Neuronal stem cell (in vitro differentiated cells): ENCODE data around the gene SRRM1.

Source experiments
- DNase-seq: peaks from one replicate; pipeline ENCODE4 v3.0.0-alpha.2; 2013; ENCODE audit warnings: low spot score
- H2AFZ ChIP-seq: one replicate; pipeline ENCODE4 v1.6.1; 2013; ENCODE audit warnings: mild to moderate bottlenecking, low read length, inconsistent platforms
- H2AK5ac ChIP-seq: 2 replicates; pipeline ENCODE4 v1.6.1; 2013; ENCODE audit warnings: low read depth, mild to moderate bottlenecking, inconsistent platforms, low read length, moderate library complexity, mixed read lengths
- H2BK120ac ChIP-seq: 2 replicates; pipeline ENCODE4 v1.6.1; 2013; ENCODE audit warnings: low read depth, mild to moderate bottlenecking, inconsistent platforms, low read length, moderate library complexity, mixed read lengths
- H2BK12ac ChIP-seq: one replicate; pipeline ENCODE4 v1.6.1; 2013; ENCODE audit warnings: low read length, inconsistent platforms
- H2BK15ac ChIP-seq: 2 replicates; pipeline ENCODE4 v1.6.1; 2013; ENCODE audit warnings: mild to moderate bottlenecking, low read length, inconsistent platforms, mixed read lengths
- H2BK5ac ChIP-seq: one replicate; pipeline ENCODE4 v1.6.1; 2013; ENCODE audit warnings: inconsistent platforms, mild to moderate bottlenecking, low read length, moderate library complexity
- H3K14ac ChIP-seq: one replicate; pipeline ENCODE4 v1.6.1; 2013; ENCODE audit warnings: low read length, inconsistent platforms
- H3K18ac ChIP-seq: 2 replicates; pipeline ENCODE4 v1.6.1; 2013; ENCODE audit warnings: low read length, inconsistent platforms
- H3K23ac ChIP-seq: 2 replicates; pipeline ENCODE4 v1.6.1; 2013; ENCODE audit warnings: low read depth, mild to moderate bottlenecking, mixed read lengths, low read length, inconsistent platforms; ENCODE audit not compliant: poor library complexity
- H3K27ac ChIP-seq: replicated peaks from 3 replicates; pipeline ENCODE4 v1.5.1; 2013; ENCODE audit warnings: low read length, inconsistent platforms
- H3K27me3 ChIP-seq, 3 experiments: 2 replicates each; pipeline ENCODE4 v1.6.1; 2013; ENCODE audit warnings: low read length in 3 of 3, mild to moderate bottlenecking in 2 of 3, inconsistent platforms in 1 of 3, low read depth in 1 of 3, mixed read lengths in 1 of 3, moderate library complexity in 1 of 3; ENCODE audit not compliant: control insufficient read depth in 3 of 3, insufficient read depth in 3 of 3
- H3K36me3 ChIP-seq, 2 donors: replicated peaks in 1 of 2; 2 replicates each; pipeline ENCODE4 v1.6.1; 2013; ENCODE audit warnings: low read length in 2 of 2; ENCODE audit not compliant: control insufficient read depth in 2 of 2, insufficient read depth in 2 of 2
- H3K4ac ChIP-seq: 2 replicates; pipeline ENCODE4 v1.6.1; 2013; ENCODE audit warnings: inconsistent platforms, mild to moderate bottlenecking, low read length, moderate library complexity
- H3K4me1 ChIP-seq, 2 donors: 1 replicate in 1 of 2; 2 replicates in 1 of 2; pipeline ENCODE4 v1.6.1; 2013; ENCODE audit warnings: low read length in 2 of 2, low read depth in 1 of 2; ENCODE audit not compliant: control insufficient read depth in 2 of 2, insufficient read depth in 1 of 2
- H3K4me2 ChIP-seq: one replicate; pipeline ENCODE4 v1.6.1; 2013; ENCODE audit warnings: mild to moderate bottlenecking, low read length, inconsistent platforms; ENCODE audit not compliant: insufficient read depth, poor library complexity, severe bottlenecking
- H3K4me3 ChIP-seq, 2 donors: 2 replicates each; pipeline ENCODE4 v1.5.1; 2013; ENCODE audit warnings: low read length in 2 of 2, mild to moderate bottlenecking in 2 of 2, inconsistent platforms in 1 of 2, moderate library complexity in 1 of 2
- H3K79me1 ChIP-seq: one replicate; pipeline ENCODE4 v1.6.1; 2013; ENCODE audit warnings: low read depth, mild to moderate bottlenecking, inconsistent platforms, low read length, moderate library complexity
- H3K9ac ChIP-seq: one replicate; pipeline ENCODE4 v1.6.1; 2013; ENCODE audit warnings: mild to moderate bottlenecking, low read depth, low read length, inconsistent platforms; ENCODE audit not compliant: poor library complexity
- H3K9me3 ChIP-seq, 2 donors: replicated peaks in 1 of 2; 2 replicates each; pipeline versions ENCODE3 to v1.6.1; 2013; ENCODE audit warnings: low read length in 2 of 2, mild to moderate bottlenecking in 2 of 2, inconsistent platforms in 1 of 2, low read depth in 1 of 2, mixed read lengths in 1 of 2, moderate library complexity in 1 of 2; ENCODE audit not compliant: control insufficient read depth in 2 of 2, insufficient read depth in 1 of 2
- H4K8ac ChIP-seq: one replicate; pipeline ENCODE4 v1.6.1; 2013; ENCODE audit warnings: low read depth, mild to moderate bottlenecking, inconsistent platforms, low read length, moderate library complexity
- H4K91ac ChIP-seq: one replicate; pipeline ENCODE4 v1.6.1; 2013; ENCODE audit warnings: low read length, low read depth, mild to moderate bottlenecking, inconsistent platforms; ENCODE audit not compliant: poor library complexity
- WGBS, 2 donors: extraction: QIAGEN DNeasy Blood & Tissue Kit; methylation state at CpG; one replicate each; pipeline ENCODE4 v1.1.7; 2013; ENCODE audit warnings: missing lambda C conversion rate in 2 of 2, mixed read lengths in 1 of 2; ENCODE audit not compliant: insufficient read length in 2 of 2, insufficient replicate concordance in 1 of 2; ENCODE audit errors: extremely low coverage in 2 of 2; 5-methylcytosine and 5-hydroxymethylcytosine counted together

Gene SRRM1

GRCh38 chr1:24659166-24659904 is 16.2 kb downstream of the SRRM1 start:
- Histone ChIP-seq H3K27ac (no peak overlapping the region), H4K8ac (no peak overlapping the region), H2AK5ac (no peak overlapping the region), H3K9me3 (no peaks in the 10 kb centered on the region), H2BK12ac (no peak overlapping the region), H2BK15ac (no peak overlapping the region), H2BK5ac (no peak overlapping the region), H4K91ac (no peak overlapping the region), H3K4ac (no peak overlapping the region), H3K14ac (no peak overlapping the region), H3K27me3 (no peaks in the 10 kb centered on the region), H3K9ac (no peak overlapping the region), H3K36me3 (peaks cover 35 to 99% of the 10 kb centered on the region in 2 donors), H3K18ac (no peak overlapping the region), H3K4me2 (no peak overlapping the region), H3K79me1 (peaks cover 3% of the 10 kb centered on the region), H2BK120ac (no peak overlapping the region), H2AFZ (no peak overlapping the region), H3K23ac (no peak overlapping the region), H3K4me1 (no peaks in the 10 kb centered on the region), H3K4me3 (no peak overlapping the region)
- DNase-seq, result no peak
- no CpG with 5 or more reads among the region's 2 CpGs for WGBS, 2 donors

- no peak overlapping the region for H3K4ac ChIP-seq
- no peak overlapping the region for H2BK15ac ChIP-seq
- no peak overlapping the region for H3K27ac ChIP-seq
- WGBS, 2 donors, result no CpG with 5 or more reads among the region's 1 CpG
- H3K79me1 ChIP-seq, result peaks cover 3% of the 10 kb centered on the region
- no peaks in the 10 kb centered on the region for H3K9me3 ChIP-seq
- H3K4me3 ChIP-seq, result no peak overlapping the region
- DNase-seq, result no peak
- H3K27me3 ChIP-seq, result no peaks in the 10 kb centered on the region
- no peak overlapping the region for H3K18ac ChIP-seq
- H2BK120ac ChIP-seq, result no peak overlapping the region
- no peaks in the 10 kb centered on the region for H3K4me1 ChIP-seq
- H2BK12ac ChIP-seq, result no peak overlapping the region
- no peak overlapping the region for H4K8ac ChIP-seq
- no peak overlapping the region for H2BK5ac ChIP-seq
- no peak overlapping the region for H3K4me2 ChIP-seq
- no peak overlapping the region for H4K91ac ChIP-seq
- peaks cover 35 to 99% of the 10 kb centered on the region in 2 donors for H3K36me3 ChIP-seq
- H2AFZ ChIP-seq, result no peak overlapping the region
- H2AK5ac ChIP-seq, result no peak overlapping the region
- no peak overlapping the region for H3K14ac ChIP-seq
- no peak overlapping the region for H3K23ac ChIP-seq
- H3K9ac ChIP-seq, result no peak overlapping the region
These were observed 17.0 kb downstream of the SRRM1 start for GRCh38 chr1:24659993-24660665.

GRCh38 chr1:24664507-24665033 is 21.5 kb downstream of the SRRM1 start:
- Histone ChIP-seq H3K23ac (no peak overlapping the region), H3K4me1 (no peaks in the 10 kb centered on the region), H3K27me3 (no peaks in the 10 kb centered on the region), H2BK5ac (no peak overlapping the region), H3K14ac (no peak overlapping the region), H3K79me1 (no peaks in the 10 kb centered on the region), H2AK5ac (no peak overlapping the region), H3K4me2 (no peak overlapping the region), H2BK120ac (no peak overlapping the region), H2BK15ac (no peak overlapping the region), H3K18ac (no peak overlapping the region), H2AFZ (no peak overlapping the region), H3K36me3 (peaks cover 43 to 98% of the 10 kb centered on the region in 2 donors), H3K27ac (no peak overlapping the region), H4K8ac (no peak overlapping the region), H2BK12ac (no peak overlapping the region), H3K9me3 (no peaks in the 10 kb centered on the region), H3K4ac (no peak overlapping the region), H3K4me3 (no peak overlapping the region), H4K91ac (no peak overlapping the region), H3K9ac (no peak overlapping the region)
- DNase-seq, result no peak
- WGBS, 2 donors, result no CpG with 5 or more reads among the region's 2 CpGs

GRCh38 chr1:24666794-24667193 is 23.7 kb downstream of the SRRM1 start:
- Histone ChIP-seq H2AK5ac (no peak overlapping the region), H2BK15ac (no peak overlapping the region), H3K4ac (no peak overlapping the region), H3K14ac (no peak overlapping the region), H2BK12ac (no peak overlapping the region), H3K27ac (no peak overlapping the region), H3K27me3 (no peaks in the 10 kb centered on the region), H2BK5ac (no peak overlapping the region), H2AFZ (no peak overlapping the region), H4K91ac (no peak overlapping the region), H3K4me3 (no peak overlapping the region), H3K23ac (no peak overlapping the region), H3K18ac (no peak overlapping the region), H3K9ac (no peak overlapping the region), H2BK120ac (no peak overlapping the region), H3K9me3 (no peaks in the 10 kb centered on the region), H3K79me1 (no peaks in the 10 kb centered on the region), H3K4me1 (no peaks in the 10 kb centered on the region), H3K36me3 (peaks cover 48 to 98% of the 10 kb centered on the region in 2 donors), H4K8ac (no peak overlapping the region), H3K4me2 (no peak overlapping the region)
- DNase-seq, result no peak
- WGBS, 2 donors, result no CpG with 5 or more reads among the region's 11 CpGs
